Right hindlimb (tissue), 1 donor: ENCODE data around the gene TLX3.
A peak's percentile ranks its signal among the peaks of the same experiment; 100 is the strongest.

Experiments used
- DNase-seq: peaks from one replicate; pipeline ENCODE4 v3.0.0-alpha.2; 2018

Gene TLX3

DNA sequence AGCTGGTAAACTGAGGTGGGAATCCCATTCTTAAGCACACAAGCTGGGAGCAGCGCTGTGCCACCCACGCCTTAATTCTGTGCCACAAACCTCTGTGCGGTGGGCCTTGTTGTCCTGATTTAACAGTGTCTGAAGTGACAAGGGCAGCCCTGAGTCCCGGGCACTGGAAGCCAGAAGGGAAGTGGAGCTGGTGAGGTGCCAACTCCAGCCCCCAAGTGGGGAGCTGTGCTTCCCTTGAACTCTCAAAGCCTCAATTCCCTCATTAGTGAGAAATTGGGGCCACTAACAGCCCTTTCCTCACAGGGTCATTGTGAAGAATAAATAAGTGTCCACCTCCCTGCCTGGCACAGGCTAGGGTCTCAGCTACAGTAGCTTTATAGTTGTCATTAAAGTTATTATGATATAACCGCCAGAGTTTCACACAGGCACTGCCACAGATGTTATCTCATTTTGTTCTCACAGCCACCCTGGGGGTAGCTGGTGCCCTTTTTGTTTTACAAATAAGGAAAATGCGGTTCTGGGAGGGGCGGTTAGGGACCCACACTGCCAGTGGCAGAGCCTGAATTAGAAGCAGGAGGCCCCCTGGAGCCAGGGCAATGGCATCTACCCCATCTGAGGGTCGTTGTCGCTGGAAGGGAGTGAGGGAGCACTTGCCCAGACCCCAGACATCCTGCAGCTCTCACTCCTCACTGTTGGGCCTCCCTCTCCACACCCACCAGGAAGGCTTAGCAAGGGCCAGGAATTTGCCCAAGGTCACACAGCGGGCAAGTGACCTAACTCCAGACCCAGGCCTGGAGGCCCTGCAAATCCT lies 2.1 kb upstream of the TLX3 start:
- DNase-seq, result no peak

DNA sequence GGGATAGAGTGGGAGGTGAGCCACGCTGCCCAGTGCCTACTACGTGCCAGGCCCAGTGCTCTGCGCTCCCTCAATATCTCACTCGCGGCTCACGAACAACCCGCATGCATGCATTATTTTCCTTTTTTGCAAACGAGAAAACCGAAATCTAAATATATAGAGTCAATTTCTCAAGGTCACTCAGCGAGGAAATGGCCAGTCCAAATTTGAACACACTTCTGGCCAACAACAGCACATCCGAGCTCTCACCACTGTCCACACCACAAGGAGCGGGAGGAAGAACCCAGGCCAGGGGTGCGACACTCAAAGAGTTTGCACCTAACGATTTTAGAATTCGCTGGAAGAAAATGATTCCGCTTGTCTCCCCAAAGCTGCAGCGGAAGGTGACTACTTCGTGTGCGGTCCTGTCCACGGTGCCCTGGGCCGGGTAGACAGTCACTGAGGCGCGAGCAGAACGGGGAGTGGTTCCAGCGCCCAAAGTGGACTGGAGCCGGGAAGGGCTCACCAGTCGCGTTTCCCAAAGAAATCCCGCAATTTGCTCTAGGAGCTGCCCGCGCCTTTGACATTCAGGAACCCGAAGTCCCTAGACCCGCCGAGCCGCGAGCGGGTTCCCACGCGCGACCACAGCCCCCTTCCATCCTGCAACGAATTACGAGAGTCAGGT lies 1.1 kb upstream of the TLX3 start:
- no peak for DNase-seq

DNA sequence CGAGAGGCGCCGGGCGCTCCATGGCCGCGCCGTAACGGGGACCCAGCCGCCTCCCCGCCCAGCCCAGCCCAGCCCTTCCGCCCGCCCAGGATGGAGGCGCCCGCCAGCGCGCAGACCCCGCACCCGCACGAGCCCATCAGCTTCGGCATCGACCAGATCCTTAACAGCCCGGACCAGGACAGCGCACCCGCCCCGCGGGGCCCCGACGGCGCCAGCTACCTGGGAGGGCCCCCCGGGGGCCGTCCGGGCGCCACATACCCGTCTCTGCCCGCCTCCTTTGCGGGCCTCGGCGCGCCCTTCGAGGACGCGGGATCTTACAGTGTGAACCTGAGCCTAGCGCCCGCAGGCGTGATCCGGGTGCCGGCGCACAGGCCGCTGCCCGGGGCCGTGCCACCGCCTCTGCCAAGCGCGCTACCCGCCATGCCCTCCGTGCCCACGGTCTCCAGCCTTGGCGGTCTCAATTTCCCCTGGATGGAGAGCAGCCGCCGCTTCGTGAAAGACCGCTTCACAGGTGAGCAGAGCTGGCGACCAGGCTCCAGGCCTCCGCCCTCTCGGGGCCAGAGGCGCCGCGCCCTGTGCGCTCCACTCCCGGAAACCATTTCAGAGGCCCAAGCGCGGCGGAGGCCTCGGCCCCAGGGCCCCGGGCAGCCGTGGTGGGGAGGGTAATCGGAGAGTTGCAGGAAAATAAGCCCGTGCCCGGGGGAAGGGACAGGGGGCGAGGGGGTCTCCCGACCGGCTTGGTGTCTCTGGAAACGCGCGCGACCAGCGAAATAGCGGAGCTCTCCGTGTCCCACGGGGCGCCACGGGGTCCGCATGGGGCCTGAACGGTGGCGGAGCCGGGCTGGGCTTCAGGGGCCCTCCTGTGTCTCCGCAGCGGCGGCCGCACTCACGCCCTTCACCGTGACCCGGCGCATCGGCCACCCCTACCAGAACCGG lies 496 bp downstream of the TLX3 start:
- DNase-seq, result no peak

DNA sequence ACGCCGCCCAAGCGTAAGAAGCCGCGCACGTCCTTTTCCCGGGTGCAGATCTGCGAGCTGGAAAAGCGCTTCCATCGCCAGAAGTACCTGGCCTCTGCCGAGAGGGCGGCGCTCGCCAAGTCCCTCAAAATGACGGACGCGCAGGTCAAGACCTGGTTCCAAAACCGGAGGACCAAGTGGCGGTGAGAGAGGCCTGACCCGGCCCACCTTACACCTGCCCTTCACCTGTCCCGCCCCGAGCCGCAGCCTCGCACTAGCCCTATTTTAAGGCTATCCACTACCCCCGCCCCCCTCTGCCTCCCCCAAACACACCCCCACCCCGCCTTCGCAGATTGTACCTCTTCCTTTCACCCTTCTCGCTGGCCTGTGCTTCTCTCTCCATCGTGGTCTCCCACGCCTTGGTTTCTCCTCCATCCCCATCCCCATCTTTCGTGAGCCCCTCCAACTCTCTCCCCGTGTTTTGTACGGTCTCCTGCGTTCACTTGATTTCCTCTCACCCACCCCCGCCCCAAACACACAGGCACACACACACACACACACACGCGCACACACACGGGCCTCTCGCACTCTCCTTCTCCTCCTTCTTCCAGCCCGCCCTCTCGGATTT lies 1.3 kb downstream of the TLX3 start:
- no peak for DNase-seq

DNA sequence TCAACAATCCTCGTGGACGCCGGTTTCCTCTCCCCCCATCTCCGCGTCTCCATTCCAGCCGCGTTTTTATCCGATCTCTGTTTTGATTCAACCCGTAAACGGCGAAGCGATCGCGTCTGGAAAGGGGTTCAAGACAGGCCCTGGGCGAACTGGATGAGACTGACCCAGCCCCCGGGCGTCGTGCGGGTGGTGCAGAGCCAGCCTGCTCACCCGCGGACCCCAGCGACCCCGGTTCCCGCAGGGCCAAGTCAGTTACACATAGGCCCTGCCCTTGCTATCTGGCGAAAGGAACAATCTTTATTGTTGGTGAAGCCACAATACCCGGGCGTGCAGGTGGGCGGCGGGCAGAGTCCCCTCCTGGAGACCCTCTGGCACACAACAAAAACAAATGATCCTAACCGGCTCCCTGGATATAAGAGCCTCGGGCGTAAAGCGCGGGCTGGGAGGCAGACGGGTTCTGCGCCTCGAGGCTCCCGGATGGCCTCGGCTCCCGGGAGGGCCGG lies 1.8 kb downstream of the TLX3 start:
- DNase-seq, result no peak

DNA sequence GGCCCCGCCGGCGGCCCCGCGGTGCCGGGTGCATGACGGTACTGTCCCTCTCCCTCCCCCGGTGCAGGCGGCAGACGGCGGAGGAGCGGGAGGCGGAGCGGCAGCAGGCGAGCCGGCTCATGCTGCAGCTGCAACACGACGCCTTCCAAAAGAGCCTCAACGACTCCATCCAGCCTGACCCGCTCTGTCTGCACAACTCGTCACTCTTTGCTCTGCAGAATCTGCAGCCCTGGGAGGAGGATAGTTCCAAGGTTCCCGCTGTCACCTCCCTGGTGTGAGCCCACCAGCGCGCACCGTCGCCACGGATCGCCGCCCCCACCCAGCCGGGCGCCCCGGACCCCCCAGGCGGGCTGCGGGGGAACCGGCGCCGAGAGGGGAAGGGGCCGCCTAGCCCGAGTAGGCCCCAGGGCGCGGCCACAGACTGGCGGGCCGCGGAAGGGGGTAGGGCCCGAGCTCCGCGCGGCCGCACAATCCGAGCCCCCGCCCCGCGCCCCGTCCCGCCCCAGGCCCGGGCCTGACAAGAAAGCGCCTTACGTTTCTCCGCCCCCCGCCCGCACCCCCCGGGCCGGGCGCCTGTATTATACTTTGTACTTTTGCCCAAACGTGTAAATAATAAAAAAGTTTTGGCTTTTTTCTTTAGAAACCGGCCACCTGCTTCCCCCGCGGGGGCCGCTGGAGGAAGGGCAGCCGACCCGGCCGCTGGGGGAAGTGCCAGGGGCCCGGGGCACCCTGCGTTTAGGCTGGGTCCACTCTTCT lies 2.5 kb downstream of the TLX3 start:
- peak; percentile 61 for DNase-seq

DNA sequence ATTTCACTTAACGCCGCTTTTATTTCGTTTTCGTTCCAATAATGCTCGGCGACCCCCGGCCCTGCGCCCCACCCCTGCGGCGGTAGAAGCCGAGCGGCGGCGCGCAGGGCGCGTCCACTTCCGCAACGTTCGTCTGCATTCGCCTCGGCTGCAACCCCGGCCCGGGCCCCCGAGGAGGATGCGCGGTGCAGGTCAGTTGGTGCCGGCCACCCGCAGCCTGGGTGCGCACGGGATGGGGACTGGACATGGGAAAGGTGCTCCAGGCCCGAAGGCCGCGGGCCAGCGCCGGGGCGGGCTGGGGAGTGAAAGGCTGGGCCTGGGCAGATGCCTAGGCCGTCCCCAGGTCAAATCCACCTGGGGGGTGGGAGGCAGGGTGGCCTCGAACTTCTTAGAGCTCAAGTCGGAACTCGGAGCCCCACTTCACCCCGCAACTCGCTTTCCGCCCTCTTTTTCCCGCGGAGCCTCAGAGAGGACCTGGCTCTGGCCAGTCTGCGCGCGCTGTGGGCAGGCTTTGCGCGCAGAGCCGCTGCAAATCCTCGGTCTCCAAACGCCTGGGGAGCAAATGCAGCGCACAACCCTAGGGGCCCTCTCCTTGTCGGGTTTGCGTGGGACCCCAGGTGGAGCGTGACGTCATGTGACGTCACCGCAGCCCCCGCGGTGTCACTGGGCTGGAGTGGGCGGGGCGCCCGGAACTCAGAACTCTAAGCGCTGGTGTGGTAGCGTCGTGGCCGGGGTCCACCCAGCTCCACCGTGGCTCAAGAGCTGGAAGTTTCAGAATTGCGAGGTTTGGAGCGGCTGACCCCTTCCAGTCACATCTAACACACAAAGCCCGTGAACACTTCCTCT lies 3.3 kb downstream of the TLX3 start:
- no peak for DNase-seq

DNA sequence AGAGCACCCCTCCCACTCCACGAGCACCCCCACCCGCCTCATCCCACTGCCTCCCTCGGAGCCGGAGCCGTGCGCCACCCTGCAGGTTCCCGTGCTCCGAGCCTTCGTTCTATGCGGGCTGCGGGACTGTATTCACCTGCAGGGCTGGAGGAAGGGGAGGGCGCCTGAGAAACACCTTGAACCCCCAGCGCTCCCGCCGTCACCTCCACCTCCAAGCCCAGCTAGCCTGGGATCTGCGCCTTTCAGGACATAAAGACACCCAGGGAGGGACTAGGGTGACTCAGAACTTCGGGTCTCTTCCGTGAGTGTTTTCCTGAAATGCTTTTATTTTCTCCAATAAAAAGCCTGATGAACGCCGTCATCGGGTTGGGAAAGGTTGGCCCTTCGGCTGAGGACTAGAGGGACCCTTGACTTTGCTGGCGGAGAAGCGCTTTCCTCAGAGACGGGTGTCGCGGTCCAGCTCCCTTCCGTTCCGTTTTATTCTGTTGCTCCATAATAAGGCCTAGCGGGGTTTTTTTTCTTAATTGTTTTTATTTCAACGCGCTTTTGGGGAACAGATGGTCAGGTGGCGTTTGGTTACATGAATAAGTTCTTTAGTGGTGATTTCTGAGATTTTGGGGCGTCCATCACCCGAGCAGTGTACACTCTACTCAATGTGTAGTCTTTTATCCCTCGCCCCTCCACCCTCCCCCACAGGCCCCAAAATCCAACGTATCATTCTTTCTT lies 4.6 kb downstream of the TLX3 start:
- no peak for DNase-seq

DNA sequence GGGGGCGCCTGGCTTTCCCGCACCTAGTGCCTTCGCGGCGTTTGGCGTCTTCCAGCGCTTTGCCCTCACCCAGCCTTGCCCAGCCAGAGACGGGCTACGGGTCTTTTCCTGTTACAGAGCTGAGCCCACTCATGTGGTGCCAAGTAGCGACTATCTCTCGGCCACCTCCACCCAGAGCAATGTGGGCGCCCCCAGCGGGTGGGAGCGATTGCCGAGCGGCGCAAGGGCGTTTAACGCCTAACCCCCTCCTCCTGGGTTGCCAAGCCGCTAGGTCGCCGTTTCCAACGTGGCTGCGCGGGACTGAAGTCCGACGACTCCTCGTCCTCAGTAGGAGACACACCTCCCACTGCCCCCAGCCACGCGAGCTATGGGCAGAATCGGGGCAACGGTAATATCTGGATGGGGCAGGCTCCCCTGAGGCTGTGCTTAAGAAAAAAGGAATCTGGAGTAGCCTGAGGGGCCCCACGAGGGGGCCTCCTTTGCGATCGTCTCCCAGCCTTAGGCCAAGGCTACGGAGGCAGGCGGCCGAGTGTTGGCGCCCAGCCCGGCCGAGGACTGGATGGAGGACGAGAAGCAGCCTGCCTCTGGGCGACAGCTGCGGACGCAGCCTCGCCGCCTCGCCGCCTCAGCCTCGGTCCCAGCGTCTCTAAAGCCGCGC lies 5.8 kb downstream of the TLX3 start:
- DNase-seq, result peak; percentile 77

DNA sequence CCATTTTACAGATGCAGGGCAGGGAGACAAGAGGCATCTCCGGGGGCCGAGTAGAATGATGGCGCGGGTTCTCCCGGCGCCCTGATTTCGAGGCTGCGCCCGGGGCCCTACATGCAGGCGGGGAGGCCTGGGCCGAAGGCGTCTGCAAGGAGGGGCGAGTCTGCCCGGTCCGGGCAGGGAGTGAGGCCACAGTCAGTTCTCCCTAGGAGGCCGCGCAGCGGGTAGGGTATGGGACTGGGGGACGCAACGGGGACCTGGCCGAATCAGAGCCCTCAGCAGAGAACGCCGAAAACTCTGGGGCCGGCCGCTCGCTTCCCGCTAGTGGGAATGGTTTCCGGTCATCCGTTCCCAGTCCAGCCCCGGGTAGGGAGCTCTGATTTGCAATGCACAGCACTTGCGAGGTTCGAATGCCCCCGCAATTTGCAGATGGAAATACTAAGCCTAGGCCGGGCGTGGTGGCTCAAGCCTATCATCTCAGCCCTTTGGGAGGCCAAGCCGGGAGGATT lies 6.4 kb downstream of the TLX3 start:
- DNase-seq, result no peak

DNA sequence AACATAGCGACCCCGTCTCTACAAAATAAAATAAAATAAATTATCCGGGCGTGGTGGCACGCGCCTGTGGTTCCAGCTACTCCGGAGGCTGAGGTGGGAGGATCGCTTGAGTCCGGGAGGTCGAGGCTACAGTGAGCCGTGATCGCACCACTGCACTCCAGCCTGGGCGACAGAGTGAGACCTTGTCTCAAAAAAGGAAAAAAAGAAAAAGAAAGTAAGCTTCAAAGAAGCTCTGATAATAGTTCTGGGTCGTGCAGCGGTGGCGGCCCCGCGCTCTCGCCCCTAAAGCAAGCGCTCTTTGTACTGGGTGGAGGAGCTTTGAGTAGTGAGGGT lies 6.8 kb downstream of the TLX3 start:
- no peak for DNase-seq

DNA sequence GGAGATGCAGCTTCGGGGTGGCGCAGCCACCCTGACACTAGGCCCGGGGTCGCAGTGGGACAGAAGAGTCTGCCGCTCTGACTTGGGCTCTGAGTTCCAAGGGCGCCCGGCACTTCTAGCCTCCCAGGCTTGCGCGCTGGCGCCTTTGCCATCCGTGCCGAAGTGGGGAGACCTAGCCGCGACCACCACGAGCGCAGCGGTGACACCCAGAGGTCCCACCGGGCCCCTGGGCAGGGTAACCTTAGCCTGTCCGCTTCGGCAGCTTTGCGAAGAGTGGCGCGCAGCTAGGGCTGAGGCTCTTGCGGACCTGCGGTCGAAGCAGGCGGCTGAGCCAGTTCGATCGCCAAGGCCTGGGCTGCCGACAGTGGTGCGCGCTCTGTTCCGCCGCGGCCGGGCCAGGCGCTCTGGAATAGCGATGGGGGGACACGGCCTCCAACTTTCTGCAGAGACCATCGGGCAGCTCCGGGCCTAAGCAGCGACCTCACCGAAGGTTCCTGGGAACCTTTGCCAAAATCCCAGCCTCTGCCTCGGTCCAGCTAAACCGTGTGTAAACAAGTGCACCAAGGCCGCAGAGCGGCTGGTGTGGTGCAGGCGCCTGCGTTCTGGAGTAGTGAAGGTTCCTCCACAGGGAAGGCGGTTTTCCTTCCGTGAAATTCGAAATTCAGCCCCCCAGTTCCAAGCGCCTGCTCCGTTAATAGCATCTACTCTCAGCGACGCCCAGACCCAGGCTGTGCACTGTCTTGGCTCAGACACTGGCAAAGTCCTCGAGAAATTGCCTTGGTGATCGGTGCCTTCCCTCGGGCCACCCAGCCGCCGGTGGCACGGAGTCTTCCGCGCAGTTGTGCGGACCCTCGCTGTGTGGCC lies 7.4 kb downstream of the TLX3 start:
- no peak for DNase-seq

DNA sequence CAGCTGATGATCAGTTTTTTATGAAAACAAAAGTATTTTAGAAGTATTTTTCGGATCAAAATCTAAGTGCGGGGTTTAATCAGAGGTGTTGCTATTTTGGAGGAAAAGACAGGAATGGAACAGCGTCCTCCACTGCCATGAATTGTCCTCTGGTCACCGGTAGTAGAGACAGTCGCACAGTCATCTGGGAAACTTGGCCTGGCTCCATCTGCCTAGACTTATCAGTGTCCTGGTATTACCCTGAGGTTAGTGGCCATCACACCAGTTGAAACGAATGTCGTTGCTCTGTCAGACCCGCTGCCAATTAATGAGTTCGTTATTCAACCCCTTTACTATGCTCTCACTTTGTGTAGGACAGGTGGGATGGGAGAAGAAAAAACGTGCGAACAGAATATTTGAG lies 8.2 kb downstream of the TLX3 start:
- DNase-seq, result no peak

DNA sequence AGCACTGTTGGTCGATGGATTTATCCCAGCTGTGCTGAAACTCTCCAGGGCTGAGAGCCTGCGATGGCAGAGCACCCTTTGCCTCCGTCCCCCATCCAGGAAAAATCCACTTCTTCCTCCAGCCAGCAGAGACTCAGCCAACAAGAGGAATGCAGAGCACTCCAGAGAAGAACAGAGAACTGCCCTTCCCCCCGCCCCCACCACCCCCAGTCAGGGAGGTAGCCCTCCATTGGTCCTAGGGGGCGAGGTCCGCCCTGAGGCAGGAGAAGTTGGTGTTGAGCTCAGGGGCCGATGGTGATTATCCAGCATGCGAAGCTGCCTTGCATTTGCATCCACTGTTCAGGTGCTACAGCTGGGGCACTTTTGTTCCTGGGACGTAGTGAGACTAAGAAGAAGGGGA lies 9.0 kb downstream of the TLX3 start:
- DNase-seq, result no peak

DNA sequence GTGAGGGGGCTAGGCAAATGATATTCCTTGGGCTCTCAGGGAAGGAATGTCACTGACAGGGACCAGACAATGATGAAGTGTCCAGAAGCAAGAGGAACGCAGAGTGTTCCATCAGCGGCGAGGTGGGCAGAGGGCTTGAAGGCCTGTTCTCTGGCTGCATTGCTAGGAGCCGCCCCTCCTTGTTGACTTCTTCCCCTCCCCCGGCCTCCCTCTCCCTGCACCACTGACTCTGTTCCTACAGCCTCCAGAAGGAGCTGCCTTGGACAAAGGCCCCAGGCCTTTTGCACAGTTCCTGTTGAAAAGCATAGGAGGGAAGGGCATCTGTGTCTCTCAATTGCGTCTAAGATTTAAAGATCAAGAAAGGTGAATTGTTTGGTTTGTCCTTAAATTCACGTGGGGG lies 12.4 kb downstream of the TLX3 start:
- no peak for DNase-seq

DNA sequence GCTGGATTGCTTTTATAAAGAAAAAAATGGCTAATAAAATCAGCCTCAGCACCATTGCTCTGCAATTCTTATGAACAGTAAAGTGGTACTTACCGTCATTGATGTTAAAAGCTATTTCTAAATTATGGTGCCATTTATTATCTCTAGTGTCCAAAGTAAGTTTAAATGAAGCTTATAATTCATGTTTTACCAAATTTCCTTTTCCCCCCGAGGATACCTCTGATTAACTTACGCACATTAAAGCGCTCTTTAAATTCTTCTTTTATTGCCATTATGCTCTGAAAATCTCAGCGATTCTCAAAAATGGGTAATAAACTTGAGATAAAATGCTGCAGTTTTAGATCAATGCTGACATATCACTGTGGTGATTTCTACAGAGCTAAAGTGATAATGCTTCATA lies 13.5 kb downstream of the TLX3 start:
- DNase-seq, result no peak

DNA sequence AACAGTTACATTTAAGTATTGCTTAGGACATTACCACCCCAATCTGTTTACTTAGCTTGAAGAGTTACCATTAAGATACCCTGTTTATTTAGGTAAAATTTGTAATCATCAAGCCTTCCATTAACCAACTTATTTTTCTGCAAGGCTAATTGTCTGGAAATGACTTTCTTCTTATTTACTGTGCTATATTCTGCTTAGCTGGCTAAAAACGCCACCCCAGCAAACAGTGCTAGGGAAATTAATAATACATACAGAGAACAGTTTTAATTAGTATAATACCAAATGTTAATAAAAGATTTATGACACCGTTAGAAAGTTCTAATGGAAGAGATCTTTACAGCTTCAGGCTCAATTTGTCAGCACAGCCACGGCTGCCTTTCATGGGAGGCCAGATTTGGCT lies 14.0 kb downstream of the TLX3 start:
- no peak for DNase-seq

DNA sequence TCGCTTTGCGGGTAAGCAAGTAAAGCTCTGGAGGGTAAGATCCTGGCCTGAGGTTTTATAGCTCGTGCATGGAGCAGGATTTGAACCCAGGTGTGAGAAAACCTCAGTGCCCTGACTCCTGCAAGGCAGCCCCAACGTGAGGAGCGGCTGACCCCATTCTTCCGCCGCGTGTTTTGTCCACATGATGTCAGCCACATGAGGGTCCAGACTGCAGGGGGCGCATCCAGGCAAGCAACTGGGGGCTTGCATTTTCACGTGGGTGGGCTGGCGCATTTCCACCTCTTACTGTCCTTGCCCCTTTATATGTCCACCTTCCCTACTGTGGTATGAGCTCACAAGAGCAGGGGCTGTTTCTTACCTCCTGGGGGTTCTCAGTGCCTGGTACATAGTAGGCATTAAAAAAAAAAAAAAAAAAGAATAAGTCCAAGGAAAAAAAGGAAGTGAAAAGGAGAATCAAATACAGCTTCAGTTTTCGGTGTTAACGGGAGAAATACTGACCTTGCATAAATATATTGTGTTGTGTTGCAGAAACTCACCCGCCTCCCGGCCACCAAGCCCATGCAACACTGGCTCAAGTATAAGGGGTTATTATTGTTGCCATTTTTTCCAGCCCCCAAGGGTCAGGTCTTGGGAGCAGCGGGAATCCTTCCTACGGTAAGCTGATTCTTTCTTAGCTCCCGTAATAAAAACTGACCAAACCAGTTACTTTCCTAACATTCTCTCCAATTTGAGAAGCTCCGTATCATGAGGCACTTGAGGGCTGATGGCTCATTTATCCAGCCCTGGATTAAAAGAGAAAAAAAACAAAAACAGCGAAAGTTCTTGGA lies 15.0 kb downstream of the TLX3 start:
- DNase-seq, result no peak
